ENCODE data around the gene PTDSS2. TPM values are rescaled to one million over a fixed set of nuclear protein-coding genes. Genes with fewer than 3 reads are reported as not detected.
A peak's percentile ranks its signal among the peaks of the same experiment; 100 is the strongest.
"Not testable (repeated sequence)": the region's sequence is repeated elsewhere in the genome, so short reads cannot be mapped to it uniquely, and the experiment has no call there.

PTDSS2 gene
- 10 to 100 TPM; 16.3 to 16.7 TPM for total RNA-seq
- long read RNA-seq, donor 1, transcript PTDSS2-201 (12 exons, 2,445 nt): major isoform, 9 of 20 reads
- long read RNA-seq, donor 1, partial matches to known transcripts: 0 of 20 reads
- long read RNA-seq, donor 1, other reads (novel, unspliced or antisense): 10 of 20 reads
- long read RNA-seq, donor 2, partial matches to known transcripts: 7 of 12 reads
- long read RNA-seq, donor 2, other reads (novel, unspliced or antisense): 2 of 12 reads

DNA sequence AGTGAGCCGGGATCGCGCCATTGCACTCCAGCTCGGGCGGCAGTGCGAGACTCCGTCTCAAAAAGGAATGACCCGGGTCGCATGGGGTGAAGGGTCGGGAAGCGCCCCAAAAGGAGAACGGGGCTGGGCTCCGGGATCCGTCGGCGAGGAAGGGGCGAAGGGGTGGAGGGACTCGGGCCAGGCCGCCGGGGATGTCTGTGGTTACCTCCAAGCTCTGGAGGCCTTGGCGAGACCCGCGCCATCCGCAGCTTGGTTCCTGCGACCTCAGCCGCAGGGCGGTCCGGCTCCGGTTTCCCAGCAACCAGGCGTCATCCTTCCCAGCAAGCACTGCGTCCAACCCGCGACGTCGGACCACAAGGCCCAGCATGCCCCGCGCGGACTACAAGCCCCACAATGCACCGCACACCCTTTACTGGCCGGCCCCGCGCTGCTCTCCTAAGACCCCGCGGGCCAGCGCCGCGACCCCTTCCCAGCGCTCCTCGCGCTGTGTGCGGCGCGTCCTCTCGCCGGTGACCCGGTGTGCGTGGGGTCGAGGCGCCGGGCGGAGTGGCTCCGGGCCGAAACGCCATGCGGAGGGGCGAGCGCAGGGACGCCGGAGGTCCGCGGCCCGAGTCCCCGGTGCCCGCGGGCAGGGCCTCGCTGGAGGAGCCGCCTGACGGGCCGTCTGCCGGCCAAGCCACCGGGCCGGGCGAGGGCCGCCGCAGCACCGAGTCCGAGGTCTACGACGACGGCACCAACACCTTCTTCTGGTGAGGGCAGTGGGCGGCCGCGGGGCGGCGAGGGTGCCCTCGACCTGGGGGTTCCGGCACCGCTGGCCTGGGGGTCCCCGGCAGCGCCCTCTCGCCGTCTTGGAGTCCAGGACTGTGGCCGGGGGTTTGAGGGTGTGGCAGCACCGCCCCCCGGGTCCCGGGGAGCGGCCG, at the start of gene PTDSS2:
TSS of gene PTDSS2 (plus strand) at position 391 of the 920 bp plus-strand sequence. CDS start at position 568, 177 bp downstream.
- intact Hi-C loops (cut with DNase I): no loop called here
- peak; percentile 99 for DNase-seq (ENCODE audit: low spot score)

GRCh38 chr11:401196-401595, 48.9 kb upstream of the PTDSS2 start:
- intact Hi-C loops (cut with DNase I); DNase-seq (ENCODE audit: low spot score): not testable (repeated sequence)

DNA sequence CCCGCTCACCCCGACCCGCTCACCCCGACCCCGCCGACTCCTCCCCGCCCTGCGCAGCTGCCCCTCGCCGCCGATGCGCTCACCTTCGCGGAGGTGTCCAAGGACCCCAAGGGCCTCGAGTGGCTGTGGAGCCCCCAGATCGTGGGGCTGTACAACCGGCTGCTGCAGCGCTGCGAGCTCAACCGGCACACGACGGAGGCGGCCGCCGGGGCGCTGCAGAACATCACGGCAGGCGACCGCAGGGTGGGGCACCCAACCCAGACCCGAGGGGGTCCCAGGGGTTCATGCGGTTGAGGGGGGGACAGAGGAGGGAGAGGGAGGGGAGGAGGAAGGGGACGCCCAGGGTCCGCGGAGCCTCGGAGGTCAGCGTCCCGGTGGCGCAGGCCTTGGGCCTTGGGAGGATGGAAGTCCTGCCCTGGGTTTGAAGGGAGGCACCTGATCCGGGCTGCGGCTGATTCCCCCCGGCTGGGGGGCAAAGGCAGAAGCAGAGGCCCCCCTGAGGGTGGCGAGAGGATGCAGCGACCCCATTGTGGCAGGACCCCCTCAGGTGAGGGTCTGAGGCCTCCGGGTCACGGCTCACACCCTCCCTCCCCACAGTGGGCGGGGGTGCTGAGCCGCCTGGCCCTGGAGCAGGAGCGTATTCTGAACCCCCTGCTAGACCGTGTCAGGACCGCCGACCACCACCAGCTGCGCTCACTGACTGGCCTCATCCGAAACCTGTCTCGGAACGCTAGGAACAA, 46.9 kb upstream of the PTDSS2 start:
- no peak for DNase-seq (ENCODE audit: low spot score)

DNA sequence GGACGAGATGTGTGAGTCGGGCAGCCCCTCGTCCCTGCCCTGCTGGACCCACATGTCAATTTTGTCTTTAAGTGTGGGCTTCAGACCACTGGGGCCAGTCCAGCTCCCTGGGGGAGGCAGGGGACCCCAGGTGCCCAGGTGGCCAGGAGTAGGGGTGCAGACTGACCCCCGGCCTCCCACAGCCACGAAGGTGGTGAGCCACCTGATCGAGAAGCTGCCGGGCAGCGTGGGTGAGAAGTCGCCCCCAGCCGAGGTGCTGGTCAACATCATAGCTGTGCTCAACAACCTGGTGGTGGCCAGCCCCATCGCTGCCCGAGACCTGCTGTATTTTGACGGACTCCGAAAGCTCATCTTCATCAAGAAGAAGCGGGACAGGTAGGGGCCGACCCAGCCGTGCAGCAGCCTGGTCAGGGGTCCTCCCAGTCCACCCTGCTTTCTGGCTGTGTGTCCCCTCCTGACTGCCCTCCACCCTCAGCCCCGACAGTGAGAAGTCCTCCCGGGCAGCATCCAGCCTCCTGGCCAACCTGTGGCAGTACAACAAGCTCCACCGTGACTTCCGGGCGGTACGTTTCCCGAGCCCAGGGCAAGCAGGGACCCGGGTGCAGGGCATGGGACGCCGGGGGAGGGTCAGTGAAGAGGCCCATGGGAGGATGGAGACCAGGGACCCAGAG, 46.2 kb upstream of the PTDSS2 start:
- intact Hi-C loops (cut with DNase I): no loop called here
- DNase-seq (ENCODE audit: low spot score): no peak

More for the DNA sequence above, 46.9 kb upstream of the PTDSS2 start:
- intact Hi-C loops (cut with DNase I): no loop called here

DNA sequence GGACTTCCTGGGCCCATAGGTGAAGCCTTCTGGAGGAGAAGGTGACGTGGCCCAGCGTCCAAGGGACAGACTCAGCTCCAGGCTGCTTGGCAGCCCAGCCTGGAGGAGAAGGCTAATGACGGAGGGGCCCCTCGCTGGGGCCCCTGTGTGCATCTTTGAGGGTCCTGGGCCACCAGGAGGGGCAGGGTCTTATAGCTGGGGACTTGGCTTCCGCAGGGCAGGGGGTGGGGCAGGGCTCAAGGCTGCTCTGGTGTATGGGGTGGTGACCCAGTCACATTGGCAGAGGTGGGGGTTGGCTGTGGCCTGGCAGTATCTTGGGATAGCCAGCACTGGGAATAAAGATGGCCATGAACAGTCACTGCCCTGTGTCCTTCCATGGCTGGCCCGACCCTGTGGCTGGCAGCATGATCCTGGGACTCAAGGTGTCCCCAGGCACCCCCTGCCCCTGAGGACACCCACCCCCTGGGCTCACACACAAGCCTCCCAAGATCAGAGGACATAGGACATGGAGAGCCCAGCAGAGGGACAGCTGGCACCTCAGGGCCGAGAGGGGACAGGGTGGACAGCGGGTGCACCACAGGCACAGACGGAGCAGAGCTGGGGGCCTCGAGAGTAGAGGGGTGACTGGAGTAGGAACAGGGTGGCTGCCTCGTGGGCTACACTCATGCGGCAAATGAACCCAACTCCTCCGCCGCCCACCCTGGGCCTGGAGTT, 45.4 kb upstream of the PTDSS2 start:
- intact Hi-C loops (cut with DNase I): no loop called here
- DNase-seq (ENCODE audit: low spot score): no peak

- intact Hi-C loops (cut with DNase I): no loop called here
- DNase-seq (ENCODE audit: low spot score): no peak
Measured at GRCh38 chr11:405323-405953, 44.6 kb upstream of the PTDSS2 start.

GRCh38 chr11:405954-406795, 43.9 kb upstream of the PTDSS2 start:
- peak; percentile 82 for DNase-seq (ENCODE audit: low spot score)
- intact Hi-C loops (cut with DNase I): no loop called here

DNA sequence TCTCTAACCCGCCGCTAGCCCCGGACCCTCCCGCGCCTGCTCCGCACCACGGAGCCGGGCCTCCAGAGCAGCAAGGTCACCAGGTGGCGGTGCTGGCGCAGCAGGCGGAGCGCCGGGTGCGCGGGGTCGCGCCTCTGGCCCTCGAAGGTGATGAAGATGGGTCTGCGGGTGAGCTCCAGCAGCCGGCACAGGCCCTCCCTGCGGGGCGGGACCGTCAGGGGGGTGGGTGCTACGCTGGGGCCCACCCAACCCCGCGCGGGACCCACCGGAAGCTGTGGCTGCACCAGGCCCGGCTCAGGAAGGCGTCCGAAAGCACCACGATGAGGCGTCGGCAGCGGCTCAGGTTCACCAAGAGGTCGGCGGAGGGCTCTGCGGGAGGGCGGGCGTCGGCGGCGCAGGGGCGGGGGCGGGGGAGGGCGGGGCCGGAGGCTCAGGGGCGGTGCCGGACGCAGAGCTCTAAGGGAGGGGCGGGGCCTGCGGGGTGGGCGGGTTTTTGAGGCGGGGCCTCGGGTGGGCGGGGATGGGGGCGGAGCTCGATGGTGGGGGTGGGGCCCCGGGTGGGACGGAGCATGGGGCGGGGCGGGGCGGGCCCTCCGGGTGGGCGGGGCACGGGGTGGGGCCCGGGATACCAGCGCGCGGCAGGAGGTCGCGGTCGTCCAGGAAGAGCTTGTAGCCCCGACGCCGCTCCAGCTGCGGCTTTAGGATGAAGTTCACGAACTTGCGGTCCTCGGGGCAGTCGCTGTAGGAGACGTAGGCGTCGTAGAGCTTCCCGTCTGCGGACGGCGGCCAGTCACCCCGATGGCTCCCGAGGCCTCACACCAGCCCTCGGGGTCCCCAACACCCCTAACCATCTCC, 43.1 kb upstream of the PTDSS2 start:
- peak; percentile 95 for DNase-seq (ENCODE audit: low spot score)

GRCh38 chr11:407651-408123, 42.4 kb upstream of the PTDSS2 start:
- peak; percentile 83 for DNase-seq (ENCODE audit: low spot score)
- intact Hi-C loops (cut with DNase I): no loop called here

More for the DNA sequence above, 43.1 kb upstream of the PTDSS2 start:
- intact Hi-C loops (cut with DNase I): no loop called here

GRCh38 chr11:408154-409007, 41.7 kb upstream of the PTDSS2 start:
- no peak for DNase-seq (ENCODE audit: low spot score)
- intact Hi-C loops (cut with DNase I): no loop called here

GRCh38 chr11:409008-409599, 41.0 kb upstream of the PTDSS2 start:
- intact Hi-C loops (cut with DNase I): no loop called here
- no peak for DNase-seq (ENCODE audit: low spot score)

- intact Hi-C loops (cut with DNase I): no loop called here
- DNase-seq (ENCODE audit: low spot score): no peak
Measured at GRCh38 chr11:409600-410483, 40.2 kb upstream of the PTDSS2 start.

DNA sequence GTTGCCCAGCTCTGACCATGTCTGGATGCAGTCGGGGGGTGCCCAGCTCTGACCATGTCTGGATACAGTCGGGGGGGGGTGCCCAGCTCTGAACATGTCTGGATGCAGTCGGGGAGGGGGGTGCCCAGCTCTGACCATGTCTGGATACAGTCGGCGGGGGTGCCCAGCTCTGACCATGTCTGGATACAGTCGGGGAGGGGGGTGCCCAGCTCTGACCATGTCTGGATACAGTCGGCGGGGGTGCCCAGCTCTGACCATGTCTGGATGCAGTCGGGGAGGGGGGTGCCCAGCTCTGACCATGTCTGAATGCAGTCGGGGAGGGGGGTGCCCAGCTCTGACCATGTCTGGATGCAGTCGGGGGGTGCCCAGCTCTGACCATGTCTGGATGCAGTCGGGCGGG, 39.4 kb upstream of the PTDSS2 start:
- intact Hi-C loops (cut with DNase I); DNase-seq (ENCODE audit: low spot score): not testable (repeated sequence)

- intact Hi-C loops (cut with DNase I); DNase-seq (ENCODE audit: low spot score): not testable (repeated sequence)
Measured at GRCh38 chr11:411520-411919, 38.6 kb upstream of the PTDSS2 start.

Measured in posterior vena cava (tissue), 2 donors.